GM10248 (cell line): ENCODE measurements around the gene UFD1.

Experiments used
- CTCF ChIA-PET: fragments of 300-600 bp; sonication (Branson Sonifier 250); formaldehyde crosslinking; extraction: SDS; loops from one replicate; lab custom pipeline; 2021; ENCODE audit warnings: antibody characterized with exemption; lab: Yijun Ruan, JAX
- POLR2A ChIA-PET: fragments of 350-650 bp; sonication (Branson Sonifier 250); formaldehyde crosslinking; extraction: SDS; loops from one replicate; lab custom pipeline; 2020; ENCODE audit warnings: antibody characterized with exemption; lab: Yijun Ruan, JAX
- DNase-seq: peaks from one replicate; pipeline ENCODE4 v3.0.0; 2012; ENCODE audit errors: extremely low spot score
- CTCF ChIP-seq: IDR thresholded peaks from 2 replicates; pipeline ENCODE4 v1.5.1; 2012; ENCODE audit warnings: mild to moderate bottlenecking, low read depth; ENCODE audit errors: extremely low read depth, missing control alignments, control extremely low read depth

UFD1 gene

GRCh38 chr22:19516378-19517170, 37.6 kb upstream of the UFD1 start:
- no peak for TF ChIP-seq CTCF
- DNase-seq = no peak
- CTCF ChIA-PET = no interaction called here
- POLR2A ChIA-PET = no interaction called here

- ChIA-PET CTCF (interaction anchor here (0.9 kb wide), 1 partner anchor 22 kb away, joined by 3 read pairs; no protein-coding TSS in a partner anchor), POLR2A (no interaction called here)
- TF ChIP-seq CTCF = no peak
- no peak for DNase-seq
Observed at GRCh38 chr22:19515654-19516377, 36.8 kb upstream of the UFD1 start.

- DNase-seq = no peak
- POLR2A ChIA-PET = no interaction called here
- CTCF ChIA-PET = interaction anchor here (0.9 kb wide), 1 partner anchor 21 kb away, joined by 3 read pairs; no protein-coding TSS in a partner anchor
- TF ChIP-seq CTCF = no peak
Observed at GRCh38 chr22:19514831-19515565, 36.0 kb upstream of the UFD1 start.

GRCh38 chr22:19513823-19514222, 34.8 kb upstream of the UFD1 start:
- POLR2A ChIA-PET = no interaction called here
- TF ChIP-seq CTCF = no peak
- DNase-seq = no peak
- CTCF ChIA-PET = no interaction called here

GRCh38 chr22:19510919-19511341, 31.9 kb upstream of the UFD1 start:
- TF ChIP-seq CTCF = no peak
- DNase-seq = no peak
- ChIA-PET POLR2A (no interaction called here), CTCF (no interaction called here)

GRCh38 chr22:19509923-19510322, 30.9 kb upstream of the UFD1 start:
- TF ChIP-seq CTCF = no peak
- POLR2A ChIA-PET = no interaction called here
- CTCF ChIA-PET = no interaction called here
- DNase-seq = no peak
